ENCODE data around the gene FAM151B. TPM values are rescaled to one million over a fixed set of nuclear protein-coding genes. Genes with fewer than 3 reads are reported as not detected.
"Not testable (repeated sequence)": the region's sequence is repeated elsewhere in the genome, so short reads cannot be mapped to it uniquely, and the experiment has no call there.

FAM151B gene
- total and polyA plus RNA-seq, 2 donors from 2014 or later = 1.8 to 3.8 TPM

DNA sequence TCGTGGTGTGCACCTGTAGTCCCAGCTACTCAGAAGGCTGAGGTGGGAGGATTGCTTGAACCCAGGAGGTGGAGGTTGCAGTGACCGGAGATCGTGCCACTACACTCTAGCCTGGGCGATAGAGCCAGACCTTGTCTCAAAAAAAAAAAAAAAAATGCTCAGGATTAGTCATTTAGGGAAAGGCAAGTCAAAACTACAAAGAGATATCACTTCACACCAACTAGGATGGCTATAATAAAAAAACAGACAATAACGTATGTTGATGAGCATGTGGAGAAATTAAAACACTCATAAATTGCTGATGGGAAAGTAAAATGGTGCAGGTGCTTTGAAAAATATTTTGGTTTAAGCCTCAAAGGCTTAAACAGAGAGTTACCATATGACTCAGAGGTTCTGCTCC, 88.5 kb downstream of the FAM151B start:
- intact Hi-C loops (cut with DNase I) = no loop called here

GRCh38 chr5:80577707-80578106, 89.8 kb downstream of the FAM151B start:
- H3K9ac ChIP-seq (ENCODE audit: low read length in 3 of 3) = no peak overlapping the region
- DNase-seq (no peak), FAIRE-seq (no peak)
- H3K4me1 ChIP-seq (ENCODE audit: control insufficient read depth in 2 of 3, insufficient read depth in 2 of 3, low read depth in 1 of 3, low read length in 3 of 3) = no peaks in the 10 kb centered on the region
- intact Hi-C loops (cut with DNase I) = no loop called here
- TF ChIP-seq, protein P1, sequence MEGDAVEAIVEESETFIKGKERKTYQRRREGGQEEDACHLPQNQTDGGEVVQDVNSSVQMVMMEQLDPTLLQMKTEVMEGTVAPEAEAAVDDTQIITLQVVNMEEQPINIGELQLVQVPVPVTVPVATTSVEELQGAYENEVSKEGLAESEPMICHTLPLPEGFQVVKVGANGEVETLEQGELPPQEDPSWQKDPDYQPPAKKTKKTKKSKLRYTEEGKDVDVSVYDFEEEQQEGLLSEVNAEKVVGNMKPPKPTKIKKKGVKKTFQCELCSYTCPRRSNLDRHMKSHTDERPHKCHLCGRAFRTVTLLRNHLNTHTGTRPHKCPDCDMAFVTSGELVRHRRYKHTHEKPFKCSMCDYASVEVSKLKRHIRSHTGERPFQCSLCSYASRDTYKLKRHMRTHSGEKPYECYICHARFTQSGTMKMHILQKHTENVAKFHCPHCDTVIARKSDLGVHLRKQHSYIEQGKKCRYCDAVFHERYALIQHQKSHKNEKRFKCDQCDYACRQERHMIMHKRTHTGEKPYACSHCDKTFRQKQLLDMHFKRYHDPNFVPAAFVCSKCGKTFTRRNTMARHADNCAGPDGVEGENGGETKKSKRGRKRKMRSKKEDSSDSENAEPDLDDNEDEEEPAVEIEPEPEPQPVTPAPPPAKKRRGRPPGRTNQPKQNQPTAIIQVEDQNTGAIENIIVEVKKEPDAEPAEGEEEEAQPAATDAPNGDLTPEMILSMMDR (IDR thresholded peaks at IDR 0.05; ENCODE audit: borderline replicate concordance, extremely low read depth, insufficient read depth) = no peak
- no peaks in the 10 kb centered on the region for H3K9me3 ChIP-seq (ENCODE audit: control insufficient read depth in 2 of 3, insufficient read depth in 1 of 3, low read length in 3 of 3)
- no peak overlapping the region for H3K4me3 ChIP-seq (ENCODE audit: low read length in 3 of 3)
- no peak overlapping the region for H3K27ac ChIP-seq (ENCODE audit: low read depth in 2 of 2, low read length in 2 of 2)
- H3K36me3 ChIP-seq (ENCODE audit: control insufficient read depth in 2 of 3, insufficient read depth in 3 of 3, low read length in 3 of 3) = no peaks in the 10 kb centered on the region
- no peaks in the 10 kb centered on the region for H3K27me3 ChIP-seq (ENCODE audit: control insufficient read depth, insufficient read depth, low read length)

More for the DNA sequence above, 88.5 kb downstream of the FAM151B start:
- Histone ChIP-seq H3K27me3 (ENCODE audit: control insufficient read depth, insufficient read depth, low read length) (no peaks in the 10 kb centered on the region), H3K36me3 (ENCODE audit: control insufficient read depth in 2 of 3, insufficient read depth in 3 of 3, low read length in 3 of 3) (no peaks in the 10 kb centered on the region), H3K9me3 (ENCODE audit: control insufficient read depth in 2 of 3, insufficient read depth in 1 of 3, low read length in 3 of 3) (no peaks in the 10 kb centered on the region), H3K9ac (ENCODE audit: low read length in 3 of 3) (no peak overlapping the region), H3K4me3 (ENCODE audit: low read length in 3 of 3) (no peak overlapping the region), H3K27ac (ENCODE audit: low read depth in 2 of 2, low read length in 2 of 2) (no peak overlapping the region), H3K4me1 (ENCODE audit: control insufficient read depth in 2 of 3, insufficient read depth in 2 of 3, low read depth in 1 of 3, low read length in 3 of 3) (no peaks in the 10 kb centered on the region)
- DNase-seq (no peak), FAIRE-seq (no peak)
- TF ChIP-seq, protein P1 (IDR thresholded peaks at IDR 0.05; ENCODE audit: borderline replicate concordance, extremely low read depth, insufficient read depth) = no peak

DNA sequence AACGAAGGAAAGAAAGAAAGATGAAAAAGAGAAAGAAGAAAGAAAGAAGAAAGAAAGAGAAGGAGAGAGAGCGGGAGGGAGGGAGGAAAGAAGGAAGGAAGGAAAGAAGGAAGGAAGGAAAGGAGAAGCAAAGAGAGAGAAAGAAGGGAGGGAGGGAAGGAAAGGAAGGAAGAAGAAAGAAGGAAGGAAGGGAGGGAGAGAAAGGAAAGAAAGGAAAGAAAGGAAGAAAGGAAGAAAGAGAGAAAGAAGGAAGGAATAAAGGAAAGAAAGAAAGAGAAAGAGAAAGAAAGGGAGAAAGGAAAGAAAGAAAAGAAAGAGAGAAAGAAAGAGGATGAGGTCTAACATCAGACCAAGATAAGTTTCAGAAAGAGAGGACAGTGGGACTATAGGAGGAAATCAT, 91.2 kb downstream of the FAM151B start:
- FAIRE-seq = no peak
- DNase-seq = no peak
- H3K9ac ChIP-seq (ENCODE audit: low read length in 3 of 3) = no peak overlapping the region
- intact Hi-C loops (cut with DNase I) = no loop called here
- H3K4me1 ChIP-seq (ENCODE audit: control insufficient read depth in 2 of 3, insufficient read depth in 2 of 3, low read depth in 1 of 3, low read length in 3 of 3) = no peaks in the 10 kb centered on the region
- no peak overlapping the region for H3K4me3 ChIP-seq (ENCODE audit: low read length in 3 of 3)
- H3K36me3 ChIP-seq (ENCODE audit: control insufficient read depth in 2 of 3, insufficient read depth in 3 of 3, low read length in 3 of 3) = no peaks in the 10 kb centered on the region
- no peaks in the 10 kb centered on the region for H3K9me3 ChIP-seq (ENCODE audit: control insufficient read depth in 2 of 3, insufficient read depth in 1 of 3, low read length in 3 of 3)
- H3K27me3 ChIP-seq (ENCODE audit: control insufficient read depth, insufficient read depth, low read length) = no peaks in the 10 kb centered on the region
- TF ChIP-seq, protein P1 (IDR thresholded peaks at IDR 0.05; ENCODE audit: borderline replicate concordance, extremely low read depth, insufficient read depth) = no peak
- no peak overlapping the region for H3K27ac ChIP-seq (ENCODE audit: low read depth in 2 of 2, low read length in 2 of 2)

DNA sequence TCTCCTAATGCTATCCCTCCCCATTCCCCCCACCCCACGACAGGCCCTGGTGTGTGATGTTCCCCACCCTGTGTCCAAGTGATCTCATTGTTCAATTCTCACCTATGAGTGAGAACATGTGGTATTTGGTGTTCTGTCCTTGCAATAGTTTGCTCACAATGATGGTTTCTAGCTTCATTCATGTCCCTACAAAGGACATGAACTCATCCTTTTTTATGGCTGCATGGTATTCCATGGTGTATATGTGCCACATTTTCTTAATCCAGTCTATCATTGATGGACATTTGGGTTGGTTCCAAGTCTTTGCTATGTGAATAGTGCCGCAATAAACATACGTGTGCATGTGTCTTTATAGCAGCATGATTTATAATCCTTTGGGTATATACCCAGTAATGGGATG, 92.4 kb downstream of the FAM151B start:
- H3K27me3 ChIP-seq (ENCODE audit: control insufficient read depth, insufficient read depth, low read length); H3K4me1 ChIP-seq (ENCODE audit: control insufficient read depth in 2 of 3, insufficient read depth in 2 of 3, low read depth in 1 of 3, low read length in 3 of 3); H3K9ac ChIP-seq (ENCODE audit: low read length in 3 of 3); H3K27ac ChIP-seq (ENCODE audit: low read depth in 2 of 2, low read length in 2 of 2); intact Hi-C loops (cut with DNase I); H3K4me3 ChIP-seq (ENCODE audit: low read length in 3 of 3); FAIRE-seq; DNase-seq; H3K9me3 ChIP-seq (ENCODE audit: control insufficient read depth in 2 of 3, insufficient read depth in 1 of 3, low read length in 3 of 3); H3K36me3 ChIP-seq (ENCODE audit: control insufficient read depth in 2 of 3, insufficient read depth in 3 of 3, low read length in 3 of 3): not testable (repeated sequence)
